T-helper 17 cell (primary cell): ENCODE data around the gene ACBD5. TPM values are rescaled to one million over a fixed set of nuclear protein-coding genes. Genes with fewer than 3 reads are reported as not detected.
"Not testable (repeated sequence)": the region's sequence is repeated elsewhere in the genome, so short reads cannot be mapped to it uniquely, and the experiment has no call there.

ENCODE experiments used
- ATAC-seq: fragments of 150-1000 bp; cut with Tn5 transposase; 2 replicates; pipeline ENCODE4 v1.10.0; 2021; ENCODE audit warnings: mild to moderate bottlenecking, moderate library complexity
- DNase-seq, 3 donors: peaks; one replicate each; pipeline versions ENCODE4 v3.0.0 to v3.0.0-alpha.2; 2020 to 2021
- H3K9me3 ChIP-seq: one replicate; pipeline ENCODE4 v1.7.0; 2013; ENCODE audit warnings: low read length, mild to moderate bottlenecking; ENCODE audit not compliant: control insufficient read depth, poor library complexity, severe bottlenecking
- H3K27ac Mint-ChIP-seq: one replicate; pipeline ENCODE4 v1.8.0; 2022; ENCODE audit warnings: mild to moderate bottlenecking, moderate library complexity, mixed read lengths
- H3K27me3 Mint-ChIP-seq: one replicate; pipeline ENCODE4 v1.8.0; 2022; ENCODE audit warnings: mixed read lengths
- H3K36me3 Mint-ChIP-seq: one replicate; pipeline ENCODE4 v1.8.0; 2022; ENCODE audit warnings: low read depth, mixed read lengths
- H3K4me1 Mint-ChIP-seq: one replicate; pipeline ENCODE4 v1.8.0; 2022; ENCODE audit warnings: mild to moderate bottlenecking, mixed read lengths
- H3K4me3 Mint-ChIP-seq: one replicate; pipeline ENCODE4 v1.8.0; 2022; ENCODE audit warnings: mild to moderate bottlenecking, moderate library complexity, mixed read lengths
- total RNA-seq, 4 donors: library from RNA in 2 of 4; stranded (reverse) in 2 of 4; gene quantifications; one replicate each; pipeline ENCODE4 v1.2.3 and lab custom pipeline; 2022 to 2026

The ACBD5 gene, protein sequence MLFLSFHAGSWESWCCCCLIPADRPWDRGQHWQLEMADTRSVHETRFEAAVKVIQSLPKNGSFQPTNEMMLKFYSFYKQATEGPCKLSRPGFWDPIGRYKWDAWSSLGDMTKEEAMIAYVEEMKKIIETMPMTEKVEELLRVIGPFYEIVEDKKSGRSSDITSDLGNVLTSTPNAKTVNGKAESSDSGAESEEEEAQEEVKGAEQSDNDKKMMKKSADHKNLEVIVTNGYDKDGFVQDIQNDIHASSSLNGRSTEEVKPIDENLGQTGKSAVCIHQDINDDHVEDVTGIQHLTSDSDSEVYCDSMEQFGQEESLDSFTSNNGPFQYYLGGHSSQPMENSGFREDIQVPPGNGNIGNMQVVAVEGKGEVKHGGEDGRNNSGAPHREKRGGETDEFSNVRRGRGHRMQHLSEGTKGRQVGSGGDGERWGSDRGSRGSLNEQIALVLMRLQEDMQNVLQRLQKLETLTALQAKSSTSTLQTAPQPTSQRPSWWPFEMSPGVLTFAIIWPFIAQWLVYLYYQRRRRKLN
- total RNA-seq (10 to 100 TPM; 16.4 to 22.0 TPM), total RNA-seq (lab: John Stamatoyannopoulos, UW) (46.7 to 47.0 reads per million in 2 donors)

DNA sequence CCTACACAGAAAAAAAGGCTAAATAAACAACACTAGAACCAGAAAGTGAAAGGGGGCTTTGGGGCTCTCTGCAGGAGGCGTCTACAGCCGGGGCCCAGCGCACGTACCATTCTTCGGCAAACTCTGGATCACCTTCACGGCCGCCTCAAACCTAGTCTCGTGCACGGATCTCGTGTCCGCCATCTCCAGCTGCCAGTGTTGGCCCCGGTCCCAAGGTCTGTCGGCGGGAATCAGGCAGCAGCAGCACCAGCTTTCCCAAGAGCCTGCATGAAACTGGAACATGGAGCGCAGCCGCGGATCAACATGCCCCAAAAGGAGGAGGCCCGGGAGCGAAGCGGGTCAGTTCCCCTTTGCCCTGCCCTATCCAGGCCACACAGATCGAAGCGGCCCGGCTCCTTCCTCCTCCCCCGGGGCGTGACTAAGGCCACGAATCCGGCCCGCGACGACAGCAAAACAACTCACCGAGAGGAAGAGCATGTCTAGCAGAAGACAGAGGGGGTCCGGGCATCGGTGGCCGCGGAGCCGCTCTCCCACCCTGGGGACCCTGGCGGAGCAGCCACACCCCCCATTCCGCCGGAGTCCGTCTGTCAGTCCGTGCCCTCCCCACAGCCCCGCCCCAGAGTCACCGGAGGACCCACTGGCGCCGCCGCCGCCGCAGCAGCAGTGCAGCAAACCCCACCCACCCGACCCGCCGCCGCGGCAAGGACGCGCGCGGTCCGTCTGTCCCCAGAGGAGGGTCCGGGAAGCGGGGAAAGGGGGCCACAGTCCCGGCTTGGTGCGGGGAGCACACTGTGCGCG lies at the start of gene ACBD5:
TSS of gene ACBD5 (minus strand) at position 586 of the 798 bp plus-strand sequence. CDS start at position 477, 109 bp downstream.
- no peaks in the 10 kb centered on the region for H3K9me3 ChIP-seq
- no peaks in the 10 kb centered on the region for H3K36me3 Mint-ChIP-seq
- H3K4me1 Mint-ChIP-seq, result peaks cover 26% of the 10 kb centered on the region
- H3K27me3 Mint-ChIP-seq, result no peaks in the 10 kb centered on the region
- ATAC-seq, result peak; percentile 47
- DNase-seq, result peak; percentile 38 to 67 (median 66)
- peak within 1 kb of the TSS; percentile 99 for H3K27ac Mint-ChIP-seq
- H3K4me3 Mint-ChIP-seq, result peak within 1 kb of the TSS; percentile 97

DNA sequence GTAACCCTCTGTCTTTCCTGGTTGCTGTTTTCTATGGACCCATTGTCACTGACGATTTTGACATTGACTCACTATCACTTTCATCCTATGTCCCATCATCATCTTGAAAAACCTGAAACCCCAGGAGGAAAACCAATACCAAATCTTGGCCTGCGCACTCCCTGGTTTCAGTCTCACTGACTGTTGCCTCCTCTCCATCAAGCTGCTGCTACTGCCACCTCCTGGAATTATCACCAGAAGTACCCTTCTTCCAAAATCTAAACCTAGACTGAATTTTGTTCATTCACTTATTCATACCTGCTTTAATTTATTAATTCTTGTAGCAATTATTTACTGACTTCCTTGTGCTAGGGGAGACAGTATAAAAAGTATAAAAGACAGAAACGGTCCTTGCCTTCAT lies 44.5 kb upstream of the ACBD5 start:
- no peak overlapping the region for H3K4me3 Mint-ChIP-seq
- ATAC-seq (peak; percentile 71), DNase-seq (peak in 1 of 3 donors; percentile 10)
- H3K36me3 Mint-ChIP-seq, result peaks cover 2% of the 10 kb centered on the region
- H3K9me3 ChIP-seq, result no peaks in the 10 kb centered on the region
- peak overlapping the region; percentile 19 for H3K27ac Mint-ChIP-seq
- H3K4me1 Mint-ChIP-seq, result peaks cover 5% of the 10 kb centered on the region
- H3K27me3 Mint-ChIP-seq, result peaks cover 6% of the 10 kb centered on the region

DNA sequence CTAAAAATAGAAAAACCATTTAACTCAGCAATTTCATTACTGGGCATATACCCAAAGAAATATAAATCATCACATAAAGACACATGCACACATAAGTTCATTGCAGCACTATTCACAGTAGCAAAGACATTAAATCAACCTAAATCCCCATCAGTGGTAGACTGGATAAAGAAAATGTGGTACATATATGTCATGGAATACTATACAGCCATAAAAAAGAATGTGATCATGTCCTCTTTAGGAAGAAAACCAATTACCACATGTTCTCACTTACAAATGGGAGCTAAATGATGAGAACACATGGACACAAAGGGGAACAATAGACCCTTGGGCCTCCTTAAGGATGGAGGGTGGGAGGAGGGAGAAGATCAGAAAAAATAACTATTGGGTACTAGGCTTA lies 36.0 kb upstream of the ACBD5 start:
- DNase-seq (no peak), ATAC-seq (no peak)
- no peaks in the 10 kb centered on the region for H3K4me1 Mint-ChIP-seq
- H3K27ac Mint-ChIP-seq, result no peak overlapping the region
- H3K27me3 Mint-ChIP-seq, result peaks cover 38% of the 10 kb centered on the region
- H3K9me3 ChIP-seq, result no peaks in the 10 kb centered on the region
- no peak overlapping the region for H3K4me3 Mint-ChIP-seq
- peaks cover 6% of the 10 kb centered on the region for H3K36me3 Mint-ChIP-seq

DNA sequence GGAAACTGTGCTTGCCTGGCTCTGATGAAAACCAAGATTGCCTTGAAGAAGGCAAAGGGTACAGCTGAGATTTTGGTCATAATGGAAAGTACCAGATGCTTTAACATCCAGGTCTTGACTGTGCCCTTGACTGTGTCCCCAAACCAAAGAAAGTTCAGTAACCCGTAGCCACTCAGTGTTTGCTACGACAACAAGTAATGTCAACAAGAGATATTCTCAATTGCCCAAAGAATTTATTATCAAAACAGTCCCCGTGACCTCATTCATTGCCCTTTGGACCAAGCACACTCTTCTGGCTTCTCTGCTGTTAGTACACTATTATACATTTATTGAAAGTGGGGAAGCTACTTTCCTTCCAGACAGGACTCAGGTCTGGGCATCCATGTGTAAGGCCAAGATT lies 25.4 kb upstream of the ACBD5 start:
- not testable (repeated sequence) for H3K36me3 Mint-ChIP-seq, ATAC-seq, H3K4me1 Mint-ChIP-seq, H3K4me3 Mint-ChIP-seq, H3K9me3 ChIP-seq, H3K27ac Mint-ChIP-seq, DNase-seq
- H3K27me3 Mint-ChIP-seq, result peaks cover 33% of the 10 kb centered on the region

DNA sequence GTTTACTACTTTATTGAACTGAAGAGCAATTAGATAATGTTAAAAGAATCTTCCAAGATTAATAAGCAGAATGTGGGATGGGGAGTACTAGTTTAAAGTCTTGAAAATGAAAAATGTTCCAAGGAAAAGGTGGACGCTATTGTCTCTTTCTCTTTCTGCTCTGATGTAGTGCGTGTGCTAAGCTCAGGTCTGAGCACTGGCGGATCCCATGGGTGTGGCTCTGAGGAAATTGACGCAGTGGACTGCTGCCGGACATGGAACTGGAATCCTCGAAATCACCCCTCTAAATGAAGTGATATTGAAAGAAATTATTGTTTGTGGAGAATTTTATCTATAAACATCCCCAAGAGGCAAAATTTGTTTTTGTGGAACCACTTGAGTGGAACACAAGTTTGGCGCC lies 22.2 kb upstream of the ACBD5 start:
- Mint-ChIP-seq H3K27me3 (peaks cover 57% of the 10 kb centered on the region), H3K36me3 (peaks cover 11% of the 10 kb centered on the region), H3K4me1 (peaks cover 17% of the 10 kb centered on the region)
- not testable (repeated sequence) for DNase-seq, H3K27ac Mint-ChIP-seq, H3K9me3 ChIP-seq, H3K4me3 Mint-ChIP-seq, ATAC-seq

DNA sequence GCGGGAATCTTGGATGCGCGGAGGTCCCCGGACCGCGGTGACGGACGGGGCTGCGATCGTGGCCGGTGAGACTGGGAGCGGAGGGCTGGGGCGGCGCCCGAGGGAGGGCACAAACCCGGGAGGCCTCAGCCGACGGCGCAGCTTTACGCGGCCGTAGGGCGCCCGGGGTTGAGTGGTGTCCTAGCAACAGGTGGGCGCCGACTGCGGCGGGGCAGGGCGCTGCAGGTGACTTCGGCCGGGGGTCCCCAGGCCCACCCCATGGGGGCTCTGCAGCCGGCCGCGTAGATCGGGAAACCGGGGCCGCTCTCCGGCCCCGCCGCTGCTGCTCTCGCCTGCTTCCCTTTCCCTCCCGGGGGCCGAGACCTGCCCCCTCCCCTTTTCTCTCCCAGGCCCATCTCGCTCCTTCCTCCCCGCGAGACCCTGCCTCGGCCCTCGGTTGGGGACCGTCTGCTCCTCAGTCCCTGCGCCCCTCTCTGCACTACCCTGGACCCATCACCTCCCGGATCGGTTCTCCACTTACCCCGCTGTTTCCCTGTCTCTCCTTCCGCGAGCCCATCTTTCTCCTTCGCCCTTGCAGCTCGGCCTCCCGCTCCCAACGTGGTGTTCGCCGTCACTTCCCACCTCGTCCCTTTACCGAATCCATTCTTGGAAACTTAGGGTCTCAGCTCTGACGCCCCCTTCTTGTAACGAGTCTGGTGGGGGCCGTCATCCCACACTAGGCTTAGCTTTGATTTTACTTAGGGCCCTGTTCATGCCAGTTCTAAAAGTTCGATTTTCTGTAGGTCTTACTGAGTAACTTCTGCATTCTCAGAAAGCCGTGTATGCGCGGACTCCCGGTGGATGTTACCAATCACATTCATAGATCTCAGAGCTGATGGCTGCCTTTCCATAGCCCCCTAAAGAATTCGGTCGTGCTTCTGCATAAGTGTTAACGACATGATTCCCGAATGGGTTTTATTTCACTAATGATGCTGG lies 18.5 kb upstream of the ACBD5 start:
- H3K36me3 Mint-ChIP-seq, result peaks cover 7% of the 10 kb centered on the region
- H3K9me3 ChIP-seq, result no peaks in the 10 kb centered on the region
- H3K4me1 Mint-ChIP-seq, result peaks cover 22% of the 10 kb centered on the region
- H3K27ac Mint-ChIP-seq, result peak overlapping the region; percentile 57
- DNase-seq (no peak), ATAC-seq (peak; percentile 14)
- peaks cover 36% of the 10 kb centered on the region for H3K27me3 Mint-ChIP-seq
- peak overlapping the region; percentile 97 for H3K4me3 Mint-ChIP-seq

DNA sequence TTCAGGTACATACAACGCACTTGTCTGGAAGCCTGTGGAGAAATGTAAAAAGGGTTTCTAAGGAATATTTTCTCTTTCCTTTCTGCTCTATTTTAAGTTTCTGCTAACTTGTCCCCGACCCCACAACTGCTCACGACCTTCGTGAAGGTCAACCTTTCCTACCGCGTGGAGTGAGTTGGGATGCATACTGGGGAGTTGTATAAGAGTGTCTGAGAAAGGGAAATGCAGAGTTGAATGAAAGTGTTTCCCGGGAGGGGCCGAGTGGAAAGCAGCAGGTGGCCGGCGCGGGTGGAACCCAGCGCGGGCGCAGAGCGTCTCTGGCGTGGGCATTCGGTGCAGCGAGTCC lies 17.9 kb upstream of the ACBD5 start:
- peaks cover 32% of the 10 kb centered on the region for H3K27me3 Mint-ChIP-seq
- peaks cover 7% of the 10 kb centered on the region for H3K36me3 Mint-ChIP-seq
- peaks cover 22% of the 10 kb centered on the region for H3K4me1 Mint-ChIP-seq
- DNase-seq, result no peak
- H3K27ac Mint-ChIP-seq, result peak overlapping the region; percentile 57
- no peaks in the 10 kb centered on the region for H3K9me3 ChIP-seq
- peak overlapping the region; percentile 97 for H3K4me3 Mint-ChIP-seq
- ATAC-seq, result no peak

DNA sequence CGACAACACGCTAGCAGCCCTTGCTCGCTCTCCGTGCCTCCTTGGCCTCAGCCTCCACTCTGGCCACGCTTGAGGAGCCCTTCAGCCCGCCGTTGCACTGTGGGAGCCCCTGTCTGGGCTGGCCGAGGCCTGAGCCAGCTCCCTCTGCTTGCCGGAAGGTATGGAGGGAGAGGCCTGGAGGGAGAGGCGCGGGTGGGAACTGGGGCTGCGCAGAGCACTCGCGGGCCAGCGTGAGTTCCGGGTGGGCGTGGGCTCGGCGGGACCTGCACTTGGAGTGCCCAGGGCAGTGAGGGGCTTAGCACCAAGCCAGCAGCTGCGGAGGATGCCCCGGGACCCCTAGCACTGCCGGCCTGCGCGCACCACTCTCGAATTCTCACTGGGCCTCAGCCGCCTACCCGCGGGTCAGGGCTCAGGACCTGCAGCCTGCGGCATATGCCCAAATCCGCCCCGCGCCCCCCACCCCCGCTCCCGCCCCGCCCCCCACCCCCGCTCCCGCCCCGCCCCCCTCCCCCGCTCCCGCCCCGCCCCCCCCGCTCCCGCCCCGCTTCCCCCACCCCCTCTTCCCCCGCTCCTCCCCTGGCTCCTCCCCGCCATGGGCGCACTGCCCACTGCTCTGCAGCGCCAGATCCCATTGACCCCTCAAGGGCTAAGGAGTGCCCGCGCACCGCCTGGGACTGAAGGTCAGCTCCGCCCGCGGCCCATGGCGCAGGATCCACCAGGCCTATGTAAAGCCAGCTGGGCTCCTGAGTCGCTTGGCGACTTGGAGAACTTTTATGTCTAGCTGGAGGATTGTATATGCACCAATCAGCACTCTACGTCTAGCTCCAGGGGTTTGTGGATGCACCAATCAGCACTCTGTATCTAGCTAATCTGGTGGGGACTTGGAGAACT lies 15.9 kb upstream of the ACBD5 start:
- H3K4me3 Mint-ChIP-seq, result peak overlapping the region; percentile 97
- ATAC-seq, result no peak
- H3K27me3 Mint-ChIP-seq, result peaks cover 24% of the 10 kb centered on the region
- peaks cover 7% of the 10 kb centered on the region for H3K36me3 Mint-ChIP-seq
- DNase-seq, result no peak
- H3K27ac Mint-ChIP-seq, result peak overlapping the region; percentile 24
- no peaks in the 10 kb centered on the region for H3K9me3 ChIP-seq
- peaks cover 24% of the 10 kb centered on the region for H3K4me1 Mint-ChIP-seq

DNA sequence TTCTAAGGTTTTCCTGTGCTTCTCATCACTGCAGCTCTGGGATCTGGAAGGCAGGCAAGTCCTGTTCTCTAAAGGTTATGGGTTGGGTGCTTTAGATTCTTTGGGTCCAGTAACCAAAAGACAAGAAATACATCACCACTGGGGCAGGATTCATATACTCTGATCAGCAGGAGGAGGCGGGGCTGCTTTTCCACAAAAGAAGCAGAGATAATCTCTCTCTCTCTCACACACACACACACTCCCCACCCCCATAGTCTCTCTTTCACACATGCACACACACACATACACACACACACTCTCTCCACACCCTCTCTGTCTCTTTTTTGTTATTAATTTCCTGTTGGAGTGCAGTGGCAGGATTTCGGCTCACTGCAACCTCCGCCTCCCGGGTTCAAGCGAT lies 13.0 kb upstream of the ACBD5 start:
- Mint-ChIP-seq H3K27me3 (peaks cover 5% of the 10 kb centered on the region), H3K27ac (no peak overlapping the region), H3K4me1 (peaks cover 18% of the 10 kb centered on the region), H3K36me3 (peaks cover 3% of the 10 kb centered on the region), H3K4me3 (peak overlapping the region; percentile 47)
- H3K9me3 ChIP-seq, result no peaks in the 10 kb centered on the region
- DNase-seq (no peak), ATAC-seq (no peak)

DNA sequence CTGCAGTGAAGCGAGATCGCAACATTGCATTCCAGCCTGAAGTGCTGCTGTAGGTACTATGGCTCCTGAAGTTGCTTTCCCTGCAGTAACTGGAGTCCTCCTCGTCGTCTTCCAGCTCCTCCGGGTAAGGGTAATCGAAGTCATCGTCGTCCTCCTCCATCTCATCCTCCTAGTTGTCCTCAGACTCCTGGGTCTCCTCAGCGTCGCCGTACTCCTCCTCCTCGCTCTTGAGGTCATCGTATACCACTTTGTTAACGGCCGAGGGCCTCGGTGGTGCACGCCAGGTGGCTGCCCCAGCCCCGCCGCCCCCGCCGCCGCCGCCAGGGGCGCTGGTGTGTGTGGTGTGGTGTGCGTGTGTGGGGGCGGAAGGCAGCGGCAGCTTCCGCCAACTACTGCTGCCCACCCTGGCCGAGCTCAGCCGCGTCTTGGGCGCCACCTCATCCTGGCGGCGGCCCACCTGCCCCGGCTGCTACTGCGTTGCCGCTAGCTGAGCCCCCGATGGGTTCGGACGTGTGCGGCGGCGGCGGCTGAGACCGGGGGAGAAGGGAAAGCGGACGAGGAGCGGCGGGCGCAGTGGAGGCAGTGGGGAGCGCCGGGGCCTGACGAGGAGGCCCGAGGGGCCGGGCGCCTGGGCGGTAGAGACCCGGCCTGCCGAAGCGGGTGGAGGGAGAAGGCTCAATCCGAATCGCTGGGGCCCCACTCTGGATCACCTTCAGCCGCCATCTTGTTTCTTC lies 11.8 kb upstream of the ACBD5 start:
- H3K9me3 ChIP-seq, result no peaks in the 10 kb centered on the region
- H3K4me3 Mint-ChIP-seq, result peak overlapping the region; percentile 82
- H3K27me3 Mint-ChIP-seq, result no peaks in the 10 kb centered on the region
- H3K4me1 Mint-ChIP-seq, result peaks cover 9% of the 10 kb centered on the region
- H3K36me3 Mint-ChIP-seq, result no peaks in the 10 kb centered on the region
- ATAC-seq, result peak; percentile 95
- DNase-seq, result peak; percentile 70 to 80 (median 73)
- no peak overlapping the region for H3K27ac Mint-ChIP-seq

DNA sequence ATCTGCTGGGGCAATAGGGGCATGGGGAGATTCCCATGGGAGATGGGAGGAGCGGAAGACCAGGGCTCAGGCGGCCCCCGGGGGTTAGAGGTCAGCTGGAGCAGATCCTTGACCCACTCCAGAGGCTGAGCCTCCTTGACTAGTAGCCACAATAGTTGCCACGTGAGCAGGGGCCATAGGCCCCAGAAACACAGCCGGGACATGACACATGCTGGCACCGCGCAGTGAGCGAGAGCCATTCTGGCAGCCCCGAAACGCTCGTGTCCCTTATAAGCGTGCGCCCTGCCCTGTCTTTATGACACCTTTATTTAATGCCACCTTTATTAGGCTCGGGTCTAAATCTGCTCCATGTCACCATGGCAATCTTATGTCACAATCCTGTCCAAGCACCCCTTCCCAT lies 11.0 kb upstream of the ACBD5 start:
- DNase-seq, result no peak
- no peak for ATAC-seq
- H3K4me1 Mint-ChIP-seq, result peaks cover 4% of the 10 kb centered on the region
- H3K9me3 ChIP-seq, result no peaks in the 10 kb centered on the region
- H3K36me3 Mint-ChIP-seq, result no peaks in the 10 kb centered on the region
- no peak overlapping the region for H3K4me3 Mint-ChIP-seq
- no peaks in the 10 kb centered on the region for H3K27me3 Mint-ChIP-seq
- H3K27ac Mint-ChIP-seq, result peak overlapping the region; percentile 39
